GM18502 (cell line): ENCODE results near the gene UBE4B.
"Not testable (repeated sequence)": the region's sequence is repeated elsewhere in the genome, so short reads cannot be mapped to it uniquely, and the experiment has no call there.

Experiments used
- ATAC-seq: cut with Tn5 transposase; IDR thresholded peaks from one replicate; pipeline ENCODE4 v1.9.1; 2021; ENCODE audit warnings: mild to moderate bottlenecking; ENCODE audit not compliant: unreplicated experiment, poor library complexity

UBE4B gene

GRCh38 chr1:10068605-10069294 lies 36.0 kb downstream of the UBE4B start:
- ATAC-seq = no peak

GRCh38 chr1:10070206-10070605 lies 37.4 kb downstream of the UBE4B start:
- no peak for ATAC-seq

DNA sequence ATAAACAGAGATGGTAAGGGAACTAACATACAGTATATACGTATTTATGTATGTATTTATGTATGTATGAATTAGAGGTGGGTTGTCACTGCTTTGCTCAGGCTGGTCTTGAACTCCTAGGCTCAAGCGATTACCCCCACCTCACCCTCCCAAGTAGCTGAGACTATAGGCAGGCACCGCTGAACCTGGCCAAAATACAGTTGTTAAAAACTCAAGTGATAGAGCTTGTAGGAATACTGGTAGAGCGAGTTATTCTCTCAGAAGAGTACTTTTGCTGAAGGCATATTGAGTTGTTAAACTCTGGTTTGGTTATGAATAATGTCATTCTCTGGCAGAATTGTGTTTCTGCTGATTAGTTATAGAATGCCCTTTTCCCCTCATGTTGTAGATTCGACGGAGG lies 38.9 kb downstream of the UBE4B start:
- no peak for ATAC-seq

DNA sequence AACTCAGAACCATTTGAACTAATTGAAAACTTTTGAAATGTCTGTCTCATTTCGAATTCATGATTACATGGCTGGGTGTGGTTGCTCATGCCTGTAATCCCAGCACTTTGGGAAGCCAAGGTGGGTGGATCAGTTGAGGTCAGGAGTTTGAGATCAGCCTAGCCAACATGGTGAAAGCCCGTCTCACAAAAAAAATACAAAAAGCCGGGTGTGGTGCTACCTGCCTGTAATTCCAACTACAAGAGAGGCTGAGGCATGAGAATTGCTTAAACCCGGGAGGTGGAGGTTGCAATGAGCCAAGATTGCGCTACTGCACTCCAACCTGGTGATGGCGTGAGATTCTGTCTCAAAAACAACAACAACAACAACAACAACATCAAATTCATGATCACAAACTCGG lies 40.6 kb downstream of the UBE4B start:
- not testable (repeated sequence) for ATAC-seq

- no peak for ATAC-seq
Measured at GRCh38 chr1:10074059-10074851, 41.5 kb downstream of the UBE4B start.

DNA sequence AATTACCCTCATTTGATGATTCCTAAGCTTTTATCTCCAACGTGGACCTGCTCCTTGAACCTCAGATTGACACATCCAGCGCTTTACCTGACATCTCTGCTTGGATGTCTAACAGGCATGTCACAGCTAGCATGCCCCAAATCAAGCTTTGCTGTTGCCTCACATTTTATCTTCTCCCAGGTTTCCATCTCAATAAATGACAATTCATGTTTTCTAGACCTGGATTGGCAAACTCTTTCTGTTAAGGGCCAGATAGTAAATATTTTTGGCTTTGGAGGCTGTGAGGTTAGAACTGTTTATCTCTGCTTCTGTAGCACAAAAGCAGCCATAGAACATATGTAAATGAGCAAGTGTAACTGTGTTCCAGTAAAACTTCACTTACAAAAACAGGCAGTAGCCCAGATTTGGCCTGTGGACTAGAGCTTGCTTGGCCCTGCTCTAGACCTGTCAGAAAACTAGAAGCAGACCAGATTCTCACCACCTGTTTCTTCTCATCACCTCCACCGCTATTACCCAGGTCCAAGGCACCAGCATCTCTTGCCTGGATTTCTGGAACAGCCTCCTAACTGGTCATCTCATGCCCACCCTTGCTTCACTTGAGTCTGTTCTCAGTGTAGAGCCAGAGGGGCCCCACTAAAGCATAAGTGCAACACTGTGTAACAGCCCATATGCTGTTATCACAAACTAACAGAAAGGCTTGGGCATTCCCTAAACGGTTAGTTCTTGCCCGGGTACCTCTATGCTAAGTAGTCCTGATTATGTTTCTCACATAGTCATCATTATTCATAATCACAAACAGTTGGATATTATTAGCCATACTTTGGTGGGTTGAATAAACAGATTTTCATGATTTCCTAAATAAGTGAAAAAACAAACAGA lies 42.3 kb downstream of the UBE4B start:
- no peak for ATAC-seq

DNA sequence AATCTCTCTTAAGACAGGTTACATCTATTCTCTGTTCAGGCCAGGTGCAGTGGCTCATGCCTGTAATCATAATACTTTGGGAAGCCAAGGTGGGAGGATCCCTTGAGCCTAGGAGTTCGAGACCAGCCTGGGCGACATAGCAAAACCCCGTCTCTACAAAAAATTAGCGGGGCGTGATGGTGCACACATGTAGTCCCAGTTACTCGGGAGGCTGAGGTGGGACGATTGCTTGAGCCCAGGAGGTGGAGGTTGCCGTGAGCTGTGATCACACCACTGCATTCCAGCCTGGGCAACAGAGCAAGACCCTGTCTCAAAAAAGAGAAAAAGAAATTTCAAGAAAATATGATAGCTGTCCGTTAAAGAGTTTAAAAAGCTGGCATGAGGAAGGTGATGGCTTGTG lies 43.0 kb downstream of the UBE4B start:
- ATAC-seq = no peak

- no peak for ATAC-seq
Measured at GRCh38 chr1:10078494-10078893, 45.7 kb downstream of the UBE4B start.

DNA sequence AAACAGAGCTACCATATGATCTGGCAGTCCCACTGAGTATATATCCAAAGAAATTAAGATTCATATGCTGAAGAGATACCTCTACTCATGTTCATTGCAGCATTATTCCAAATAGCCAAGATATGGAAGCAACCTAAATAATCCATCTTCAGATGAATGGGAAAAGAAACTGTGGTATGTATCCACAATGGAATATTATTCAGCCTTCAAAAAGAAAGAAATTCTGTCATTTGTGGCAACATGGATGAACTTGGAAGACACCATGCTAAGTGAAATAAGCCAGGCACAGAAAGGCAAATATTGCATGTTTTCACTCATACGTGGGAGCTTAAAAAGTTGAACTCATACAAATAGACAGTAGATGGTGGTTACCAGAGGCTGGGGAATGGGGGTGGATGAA lies 47.8 kb downstream of the UBE4B start:
- ATAC-seq = no peak

- no peak for ATAC-seq
Measured at GRCh38 chr1:10082785-10083479, 50.2 kb downstream of the UBE4B start.

- ATAC-seq = no peak
Measured at GRCh38 chr1:10084045-10084444, 51.3 kb downstream of the UBE4B start.

GRCh38 chr1:10085076-10085475 lies 52.3 kb downstream of the UBE4B start:
- ATAC-seq = no peak

- ATAC-seq = no peak
Measured at GRCh38 chr1:10087210-10087609, 54.5 kb downstream of the UBE4B start.

GRCh38 chr1:10101929-10102328 lies 69.2 kb downstream of the UBE4B start:
- no peak for ATAC-seq

DNA sequence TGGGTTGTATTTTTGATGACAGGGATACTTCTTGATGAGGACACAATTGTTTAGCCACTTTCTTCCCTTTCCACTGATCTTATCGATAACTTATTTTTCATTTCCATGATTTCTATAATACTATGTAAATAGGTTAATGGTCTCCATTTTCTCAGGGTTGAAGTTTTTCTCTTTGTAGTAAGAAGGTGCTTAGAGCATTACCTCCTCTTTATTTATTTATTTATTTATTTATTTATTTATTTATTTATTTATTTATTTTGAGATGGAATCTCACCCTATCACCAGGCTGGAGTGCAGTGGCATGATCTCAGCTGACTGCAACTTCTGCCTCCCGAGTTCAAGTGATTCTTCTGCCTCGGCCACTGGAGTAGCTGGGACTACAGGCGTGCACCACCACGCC lies 70.4 kb downstream of the UBE4B start:
- no peak for ATAC-seq

DNA sequence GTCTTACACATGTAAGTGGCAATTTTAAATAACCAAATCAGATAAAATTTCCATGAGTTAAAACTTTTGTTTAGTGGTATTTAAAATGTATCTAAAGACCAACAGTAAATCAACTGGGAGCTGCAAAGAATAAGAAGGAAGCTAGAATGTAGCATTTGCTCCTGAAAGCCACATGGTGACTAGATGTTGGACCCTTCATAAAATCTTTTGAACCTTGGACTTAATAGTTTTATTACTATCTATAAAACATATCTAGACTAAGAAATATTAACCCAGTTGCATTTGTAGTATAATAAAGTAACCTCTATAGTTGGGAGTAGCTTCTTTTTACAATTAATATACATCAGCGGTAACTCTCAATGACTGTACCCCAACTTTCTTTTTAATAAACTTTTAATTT lies 72.1 kb downstream of the UBE4B start:
- no peak for ATAC-seq

DNA sequence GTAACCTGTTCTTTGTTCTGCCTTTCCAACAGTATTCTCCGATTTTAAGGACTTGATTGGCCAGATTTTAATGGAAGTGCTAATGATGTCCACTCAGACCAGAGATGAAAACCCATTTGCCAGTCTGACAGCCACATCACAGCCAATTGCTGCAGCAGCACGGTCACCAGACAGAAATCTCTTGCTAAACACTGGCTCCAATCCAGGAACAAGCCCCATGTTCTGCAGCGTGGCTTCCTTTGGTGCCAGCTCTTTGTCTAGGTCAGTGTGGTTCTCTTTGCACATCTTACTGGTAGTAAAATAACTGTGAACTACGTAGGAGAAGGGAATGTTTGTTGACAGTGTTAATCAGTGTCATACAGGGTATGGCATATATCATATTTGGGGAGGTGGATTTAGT lies 72.7 kb downstream of the UBE4B start:
- ATAC-seq = no peak

DNA sequence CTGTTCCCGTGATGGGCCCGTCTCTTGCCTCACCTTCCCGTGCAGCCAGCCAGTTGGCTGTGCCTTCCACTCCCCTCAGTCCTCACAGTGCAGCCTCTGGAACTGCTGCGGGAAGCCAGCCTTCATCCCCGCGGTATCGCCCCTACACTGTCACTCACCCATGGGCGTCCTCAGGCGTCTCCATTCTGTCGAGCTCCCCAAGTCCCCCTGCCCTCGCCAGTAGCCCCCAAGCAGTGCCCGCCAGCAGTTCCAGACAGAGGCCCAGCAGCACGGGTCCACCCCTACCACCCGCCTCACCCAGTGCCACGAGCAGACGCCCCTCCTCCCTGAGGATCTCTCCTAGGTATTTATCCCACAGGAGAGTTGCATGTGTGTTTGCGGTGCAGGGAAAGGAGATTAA lies 73.5 kb downstream of the UBE4B start:
- no peak for ATAC-seq

DNA sequence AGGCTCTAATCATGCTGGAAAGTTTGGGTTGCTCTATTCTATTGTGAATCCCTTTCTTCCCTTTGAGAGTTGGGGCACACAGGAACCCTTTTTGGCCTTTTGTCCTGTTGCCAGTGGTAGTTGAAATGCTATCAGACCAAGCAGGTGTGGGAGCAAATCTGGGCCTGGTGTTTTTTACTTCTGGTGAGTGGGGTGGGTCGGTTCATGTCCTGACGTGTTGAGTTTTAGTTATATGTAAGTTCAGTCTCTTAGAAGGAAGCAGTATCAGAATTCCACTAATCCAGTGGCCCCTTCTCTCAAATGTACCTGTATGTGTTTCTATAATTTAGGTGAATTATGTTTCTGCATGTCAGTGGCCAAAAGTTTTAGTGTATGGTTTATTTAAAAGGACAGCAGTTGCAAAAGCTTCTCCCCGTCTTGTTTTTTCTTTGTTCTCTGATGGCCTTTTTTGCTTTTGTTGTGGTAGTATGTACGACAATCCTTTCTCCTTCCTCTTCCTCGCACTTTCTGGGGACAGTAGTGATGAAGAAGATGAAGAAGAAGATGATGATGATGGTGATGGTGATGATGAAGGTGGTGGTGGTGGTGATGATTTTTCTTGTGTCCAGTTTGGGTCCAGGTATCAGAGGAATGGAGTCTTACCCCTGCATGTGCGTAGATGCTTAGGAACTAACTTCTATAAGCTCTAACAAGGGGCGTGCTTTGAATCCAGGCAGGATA lies 74.2 kb downstream of the UBE4B start:
- ATAC-seq = no peak

DNA sequence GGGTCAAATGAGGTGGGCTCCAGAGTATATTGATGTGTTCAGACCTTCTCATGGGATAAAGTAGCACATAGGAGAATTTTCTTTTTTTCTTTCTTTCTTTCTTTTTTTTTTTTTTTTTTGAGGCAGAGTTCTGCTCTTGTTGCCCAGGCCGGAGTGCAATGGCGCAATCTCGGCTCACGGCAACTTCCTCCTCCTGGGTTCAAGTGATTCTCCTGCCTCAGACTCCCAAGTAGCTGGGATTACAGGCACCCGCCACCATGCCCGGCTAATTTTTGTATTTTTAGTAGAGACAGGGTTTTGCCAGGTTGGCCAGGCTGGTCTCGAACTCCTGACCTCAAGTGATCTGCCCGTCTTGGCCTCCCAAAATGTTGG lies 74.7 kb downstream of the UBE4B start:
- not testable (repeated sequence) for ATAC-seq
